Endometrial microvascular endothelial cells (primary cell): ENCODE measurements around the gene FNBP1. TPM values are rescaled to one million over a fixed set of nuclear protein-coding genes. Genes with fewer than 3 reads are reported as not detected.

Experiments
- in situ Hi-C: cut with HindIII; loops from 2 replicates; pipeline ENCODE4 v1.10.0; 2017; ENCODE audit warnings: low sequenced_read_pairs, low pct_unique_long_range_greater_than_20kb; ENCODE audit errors: inconsistent ontology term
- total RNA-seq: library from RNA; depleted of rRNA; stranded (reverse); fragments of >200 nt; gene quantifications from one replicate; pipeline ENCODE4 v1.2.3, GENCODE V29; 2015; ENCODE audit errors: inconsistent ontology term

Gene FNBP1
- total RNA-seq = 6.9 TPM

GRCh38 chr9:130042885-130043653 is at the start of gene FNBP1:
Gene FNBP1 (minus strand): TSS chr9:130043189. CDS start chr9:130042975, 214 bp downstream.
- in situ Hi-C loops = no loop called here

- in situ Hi-C loops = no loop called here
These were observed 47.9 kb upstream of the FNBP1 start for GRCh38 chr9:130090915-130091314.

DNA sequence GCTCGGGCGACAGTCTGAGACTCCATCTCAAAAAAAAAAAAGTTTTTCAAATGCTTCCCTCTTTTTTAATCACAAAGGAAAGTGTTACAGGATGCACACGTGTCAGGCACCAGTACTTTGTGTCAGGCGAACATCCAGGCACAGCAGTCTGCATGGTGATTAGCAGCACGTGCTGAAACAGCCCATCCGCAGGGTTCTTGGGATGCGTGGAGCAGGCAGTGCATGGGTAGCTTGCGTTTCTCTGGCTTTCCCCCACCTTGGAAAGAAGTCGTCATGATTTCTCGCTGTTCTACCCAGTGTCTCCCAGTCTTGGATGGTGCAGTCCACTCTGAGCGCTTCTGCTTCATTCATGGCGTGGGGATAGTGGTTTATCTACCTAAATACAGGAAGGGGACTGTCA is 46.2 kb upstream of the FNBP1 start:
- in situ Hi-C loops = no loop called here

GRCh38 chr9:130088051-130088450 is 45.1 kb upstream of the FNBP1 start:
- in situ Hi-C loops = no loop called here

- in situ Hi-C loops = no loop called here
These were observed 41.3 kb upstream of the FNBP1 start for GRCh38 chr9:130084337-130084736.

DNA sequence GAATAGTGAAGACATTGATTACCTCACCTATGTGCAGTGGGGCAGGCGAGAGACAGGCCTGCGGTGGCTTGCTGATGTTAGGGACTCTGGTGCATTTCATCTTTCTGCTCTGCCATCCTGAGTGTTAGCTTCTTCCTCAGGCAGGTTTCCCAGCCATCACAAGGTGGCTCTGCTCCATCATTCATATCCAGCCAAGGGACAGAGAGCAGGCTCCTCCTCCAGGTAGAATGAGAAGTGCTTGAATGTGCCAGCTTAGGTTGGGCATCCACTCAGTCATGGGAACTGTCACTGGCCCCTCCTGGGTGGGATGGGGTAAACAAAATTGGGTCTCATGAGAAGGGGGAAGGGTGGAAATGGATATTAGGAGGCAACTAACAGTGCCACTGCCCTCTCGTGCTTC is 35.6 kb upstream of the FNBP1 start:
- in situ Hi-C loops = no loop called here

DNA sequence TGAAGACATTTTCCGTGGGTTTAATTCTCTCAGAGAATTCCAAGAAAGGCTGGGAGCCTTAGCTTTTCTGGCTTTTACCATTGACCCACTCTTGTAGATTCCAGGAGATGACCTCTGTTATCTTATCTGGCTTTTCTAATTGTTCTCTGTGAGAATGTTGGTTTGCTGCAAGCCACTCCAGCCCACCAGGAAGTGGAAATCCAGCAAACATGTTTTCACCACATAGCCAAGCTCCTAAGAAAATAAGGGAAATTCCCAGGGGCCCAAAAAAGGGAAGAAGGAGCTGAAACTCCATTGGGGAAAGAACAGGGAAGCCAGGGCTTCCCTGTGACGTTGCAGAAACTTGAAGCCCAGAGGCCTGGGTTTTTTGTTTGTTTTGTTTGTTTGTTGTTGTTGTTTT is 30.4 kb upstream of the FNBP1 start:
- in situ Hi-C loops = no loop called here

- in situ Hi-C loops = no loop called here
These were observed 29.7 kb upstream of the FNBP1 start for GRCh38 chr9:130072515-130073235.

DNA sequence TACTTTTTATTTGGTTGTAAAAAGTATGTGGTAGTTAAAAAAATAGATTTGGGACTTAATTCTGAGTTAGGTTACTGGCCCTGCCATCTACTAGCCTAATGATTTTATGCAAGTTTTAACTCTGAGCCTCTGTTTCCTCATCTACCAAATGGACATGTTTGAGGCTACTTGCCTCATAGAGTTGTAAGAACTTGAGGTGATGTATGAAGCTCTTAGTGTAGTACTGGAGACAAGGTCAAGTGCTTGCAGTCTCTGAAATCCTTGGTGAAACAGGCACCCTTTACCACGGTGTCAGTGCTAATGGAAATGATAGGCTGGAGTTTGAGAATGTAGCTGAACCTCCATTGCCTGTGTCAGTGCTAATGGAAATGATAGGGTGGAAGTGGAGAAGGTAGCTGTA is 26.1 kb upstream of the FNBP1 start:
- in situ Hi-C loops = no loop called here

GRCh38 chr9:130064621-130065020 is 21.6 kb upstream of the FNBP1 start:
- in situ Hi-C loops = no loop called here

GRCh38 chr9:130062750-130063149 is 19.8 kb upstream of the FNBP1 start:
- in situ Hi-C loops = no loop called here

DNA sequence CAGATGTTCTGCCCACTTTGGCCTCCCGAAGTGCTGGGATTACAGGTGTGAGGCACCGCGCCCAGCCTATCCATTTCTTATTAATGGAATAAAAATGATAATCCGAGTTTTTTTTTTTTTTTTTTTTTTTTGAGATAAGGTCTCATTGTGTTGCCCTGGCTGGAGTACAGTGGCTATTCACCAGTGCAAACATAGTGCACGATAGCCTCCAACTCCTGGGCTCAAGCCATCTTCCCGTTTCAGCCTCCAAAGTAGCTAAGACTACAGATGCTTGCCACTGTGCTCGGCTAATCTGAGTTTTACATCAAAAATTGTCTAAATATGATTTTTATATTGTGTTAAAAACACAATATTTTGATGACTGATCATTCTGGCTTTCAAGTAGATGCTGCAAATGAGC is 17.3 kb upstream of the FNBP1 start:
- in situ Hi-C loops = no loop called here

GRCh38 chr9:130058887-130059286 is 15.9 kb upstream of the FNBP1 start:
- in situ Hi-C loops = no loop called here

- in situ Hi-C loops = no loop called here
These were observed 15.2 kb upstream of the FNBP1 start for GRCh38 chr9:130058154-130058553.

GRCh38 chr9:130054820-130055219 is 11.8 kb upstream of the FNBP1 start:
- in situ Hi-C loops = no loop called here

DNA sequence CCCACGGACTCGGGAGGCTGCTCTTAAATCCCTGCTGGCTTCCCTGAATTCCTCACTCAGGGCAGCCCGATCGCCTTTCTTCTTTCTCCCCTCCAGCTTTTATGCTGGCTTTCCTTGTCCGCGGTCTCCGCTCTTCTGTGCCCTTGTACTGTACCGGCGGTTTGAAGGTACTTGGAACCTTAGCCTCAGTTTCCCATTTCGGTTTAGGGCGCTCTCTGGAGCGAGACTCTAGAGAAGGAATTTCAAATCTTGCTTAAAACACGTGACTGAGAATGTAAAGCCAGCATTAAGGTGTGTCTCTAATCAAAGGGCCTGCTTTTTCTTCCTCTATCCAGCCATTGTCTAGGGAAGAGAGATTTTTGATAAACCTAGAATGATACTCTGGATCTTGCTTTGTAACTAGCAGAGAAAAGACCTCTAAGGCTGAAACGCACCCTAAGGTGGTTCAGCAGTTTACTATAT is 11.4 kb upstream of the FNBP1 start:
- in situ Hi-C loops = no loop called here

DNA sequence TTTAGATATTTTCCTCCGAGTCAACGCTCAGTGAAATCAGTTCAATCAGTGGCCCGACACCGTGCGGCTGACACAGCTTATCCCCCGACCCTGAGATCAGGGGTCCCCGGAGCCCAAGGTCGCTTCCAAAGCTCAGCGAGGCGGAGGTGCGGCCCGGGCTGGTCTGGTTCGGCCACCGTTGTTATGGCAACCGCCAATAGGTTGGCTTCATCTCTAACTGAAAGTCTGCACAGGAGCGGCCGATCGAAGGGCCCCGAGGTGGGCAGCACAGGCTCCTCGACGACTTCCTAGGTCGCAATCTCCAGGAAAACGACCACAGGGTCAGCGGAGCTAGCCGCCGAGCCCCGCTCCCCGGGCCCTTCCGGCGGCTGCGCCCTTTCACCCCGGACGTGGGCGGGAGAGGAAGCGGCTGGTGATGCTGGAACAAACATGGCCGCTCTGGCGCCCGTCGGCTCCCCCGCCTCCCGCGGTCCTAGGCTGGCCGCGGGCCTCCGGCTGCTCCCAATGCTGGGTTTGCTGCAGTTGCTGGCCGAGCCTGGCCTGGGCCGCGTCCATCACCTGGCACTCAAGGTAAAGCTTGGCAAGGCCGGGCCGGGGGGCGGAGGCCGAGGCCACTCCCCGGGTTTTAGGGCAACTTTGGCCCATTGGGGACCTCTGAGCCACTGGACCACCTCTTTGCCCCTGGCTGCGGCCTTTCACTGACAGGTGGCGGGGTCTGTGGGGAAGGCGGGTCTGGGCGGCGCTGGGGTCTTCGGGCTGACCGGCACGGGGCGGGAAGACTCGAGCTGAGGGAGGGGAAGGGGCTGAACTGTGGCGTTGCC is 10.7 kb upstream of the FNBP1 start, which contains the start of gene GPR107:
TSS of gene GPR107 (plus strand) at position 403 of the 821 bp plus-strand sequence. CDS start at position 430, 27 bp downstream.
- in situ Hi-C loops = no loop called here

- in situ Hi-C loops = no loop called here
These were observed 10.1 kb upstream of the FNBP1 start for GRCh38 chr9:130053109-130053503.

GRCh38 chr9:130051855-130052254 is 8.9 kb upstream of the FNBP1 start:
- in situ Hi-C loops = no loop called here
